ENCODE measurements around the gene C7orf57.

DNA sequence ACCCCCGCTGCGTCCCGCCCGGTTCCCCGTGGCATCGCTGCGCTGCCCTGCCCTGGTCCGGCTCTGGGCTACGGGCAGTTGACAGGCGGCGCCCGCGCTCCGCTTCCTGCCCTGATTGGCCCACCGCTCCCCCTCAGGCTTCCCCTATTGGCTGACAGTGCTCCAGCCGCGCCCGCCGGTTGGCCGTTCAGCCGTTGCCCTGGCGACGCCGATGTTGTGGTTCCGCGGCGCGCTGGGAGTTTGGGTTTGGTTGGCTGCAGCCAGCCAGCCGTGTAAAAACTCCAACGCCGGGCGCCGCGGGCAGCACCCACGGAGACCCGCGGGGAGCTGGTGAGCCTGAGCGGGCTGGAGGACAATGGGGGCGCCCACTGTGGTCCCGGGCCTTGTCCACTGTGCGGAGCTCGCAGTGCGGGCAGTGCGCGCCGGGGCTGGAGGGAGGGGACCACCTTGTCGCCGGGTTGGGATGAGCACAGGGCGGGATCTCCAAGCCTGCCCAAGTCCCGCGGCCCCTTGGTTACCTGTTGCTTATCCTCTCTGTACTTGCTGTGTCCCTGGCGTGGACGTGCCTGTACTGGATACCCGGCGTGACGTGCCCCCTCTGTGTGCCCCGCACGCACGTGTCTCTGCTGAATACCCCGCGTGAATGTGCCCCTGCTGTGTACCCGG lies at the start of gene C7orf57:
- TF ChIP-seq POLR2A (IDR thresholded peaks at IDR 0.05) (no peak), POLR2AphosphoS5 (IDR thresholded peaks at IDR 0.05) (no peak)

All from suprapubic skin (tissue), 4 donors.